Left lung (tissue), 10 donors: ENCODE results near the gene HSD11B1. TPM values are rescaled to one million over a fixed set of nuclear protein-coding genes. Genes with fewer than 3 reads are reported as not detected.

Experiments
- ATAC-seq: fragments of 200-7000 bp; cut with Tn5 transposase; one replicate; pipeline ENCODE4 v1.9.1; 2020; ENCODE audit warnings: moderate library complexity
- DNase-seq, 4 donors: peaks; one replicate each; pipeline ENCODE4 v3.0.0-alpha.2; 2013 to 2020
- H3K27ac ChIP-seq, 2 donors: fragments of 200-600 bp; sonication (generic) in 1 of 2; one replicate each; pipeline versions ENCODE4 v1.5.0 to v1.8.0; 2020 to 2021
- H3K27me3 ChIP-seq, 2 donors: fragments of 200-600 bp; sonication (generic) in 1 of 2; one replicate each; pipeline versions ENCODE4 v1.5.0 to v1.8.0; 2020 to 2021
- H3K36me3 ChIP-seq, 2 donors: fragments of 200-600 bp; sonication (generic) in 1 of 2; one replicate each; pipeline versions ENCODE4 v1.5.0 to v1.8.0; 2020 to 2021
- H3K4me1 ChIP-seq, 2 donors: fragments of 200-600 bp; one replicate each; pipeline ENCODE4 v1.8.0; 2021
- H3K4me3 ChIP-seq, 2 donors: fragments of 200-600 bp; sonication (generic) in 1 of 2; one replicate each; pipeline versions ENCODE4 v1.5.0 to v1.8.0; 2020 to 2021; ENCODE audit warnings: mild to moderate bottlenecking in 1 of 2
- H3K9me3 ChIP-seq, 2 donors: fragments of 200-600 bp; sonication (generic) in 1 of 2; one replicate each; pipeline versions ENCODE4 v1.5.0 to v1.8.0; 2020 to 2021
- CTCF ChIP-seq, 2 donors: fragments of 200-600 bp; sonication (generic) in 1 of 2; IDR thresholded peaks; one replicate each; pipeline versions ENCODE4 v1.5.0 to v1.8.0; 2021; ENCODE audit warnings: antibody characterized with exemption in 2 of 2
- intact Hi-C, 2 donors: fragments of 100-400 bp; cut with DNase I; formaldehyde crosslinking; loops; one replicate each; pipeline versions ENCODE4 v1.11.2 to v1.14.2; 2022
- polyA plus RNA-seq, 6 donors: library from polyadenylated mRNA; unstranded; fragments of 120-200 nt; gene quantifications; one replicate each; pipeline ENCODE4 v1.2.1, GENCODE V29; 2013; ENCODE audit not compliant: insufficient read length in 6 of 6
- total RNA-seq, 2 donors: library from RNA; stranded (reverse); fragmentation: NEBNext Ultra II Directional; extraction: Animal tissue kit (Norgen Biotek cat#: 25700); gene quantifications; one replicate each; pipeline ENCODE4 v1.2.1, GENCODE V29; 2021
- donor health status: DM: no; HTN: yes; CAD: no.
- donor health status: DM: no; HTN: no; CAD: no.

Gene HSD11B1
- total and polyA plus RNA-seq, 8 donors, result 5.1 to 30.7 (median 7.0) TPM

- intact Hi-C loops, result no loop called here
Observed at GRCh38 chr1:209675565-209676154, 29.0 kb upstream of the HSD11B1 start.

DNA sequence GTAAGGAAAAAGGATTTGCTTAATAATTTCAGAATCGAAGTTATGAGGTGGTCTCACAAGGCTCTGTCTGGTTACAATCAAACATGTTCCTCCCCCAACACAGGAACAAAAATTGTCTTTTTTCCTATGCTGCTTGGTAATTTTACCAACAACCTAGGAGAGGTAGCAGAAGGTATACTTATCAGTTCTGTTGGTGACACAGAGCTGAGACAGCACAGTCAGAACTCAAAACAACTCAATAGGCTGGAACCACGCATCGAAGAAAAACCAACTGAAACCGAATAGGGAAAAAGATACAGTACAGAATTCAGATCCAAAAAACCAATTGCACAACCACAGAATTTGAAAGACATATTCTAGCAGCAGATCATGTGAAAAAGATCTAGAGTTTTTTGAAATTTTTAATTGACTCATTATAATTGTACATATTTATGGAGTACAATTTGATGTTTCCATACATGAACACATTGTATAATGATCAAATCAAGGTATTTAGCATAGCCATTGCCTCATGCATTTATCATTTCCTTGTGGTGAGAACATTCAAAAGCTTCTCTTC, 25.6 kb upstream of the HSD11B1 start:
- no peaks in the 10 kb centered on the region for H3K36me3 ChIP-seq
- peaks cover 13 to 33% of the 10 kb centered on the region in 2 donors for H3K4me1 ChIP-seq
- no peaks in the 10 kb centered on the region for H3K9me3 ChIP-seq
- intact Hi-C loops, result no loop called here
- no peak overlapping the region for H3K4me3 ChIP-seq
- TF ChIP-seq CTCF (IDR thresholded peaks at IDR 0.05), result no peak
- no peak overlapping the region for H3K27ac ChIP-seq
- DNase-seq (no peak), ATAC-seq (no peak)
- H3K27me3 ChIP-seq, result peaks cover 4 to 83% of the 10 kb centered on the region in 2 donors

More at GRCh38 chr1:209675565-209676154, 29.0 kb upstream of the HSD11B1 start:
- ATAC-seq, result peak; percentile 62
- no peak for TF ChIP-seq CTCF (IDR thresholded peaks at IDR 0.05)
- Histone ChIP-seq H3K9me3 (no peaks in the 10 kb centered on the region), H3K27me3 (peaks cover 4 to 49% of the 10 kb centered on the region in 2 donors), H3K36me3 (no peaks in the 10 kb centered on the region), H3K27ac (peak overlapping the region in 1 of 2 donors; percentile 84), H3K4me1 (peaks cover 19 to 58% of the 10 kb centered on the region in 2 donors), H3K4me3 (peak overlapping the region; percentile 31 to 54)
- peak in 3 of 4 donors; percentile 46 to 86 (median 49) for DNase-seq

- ATAC-seq (no peak), DNase-seq (no peak)
- Histone ChIP-seq H3K27me3 (peaks cover 0 to 39% of the 10 kb centered on the region in 2 donors), H3K4me3 (no peak overlapping the region), H3K36me3 (no peaks in the 10 kb centered on the region), H3K4me1 (peaks cover 4 to 23% of the 10 kb centered on the region in 2 donors), H3K9me3 (no peaks in the 10 kb centered on the region), H3K27ac (no peak overlapping the region)
- no peak for TF ChIP-seq CTCF (IDR thresholded peaks at IDR 0.05)
- intact Hi-C loops, result loop anchor here in 1 of 2 donors (10.0 kb wide), 1 partner anchor 111 kb away; no protein-coding TSS in a partner anchor
Observed at GRCh38 chr1:209685821-209686220, 18.8 kb upstream of the HSD11B1 start.

GRCh38 chr1:209686322-209686721, 18.3 kb upstream of the HSD11B1 start:
- Histone ChIP-seq H3K36me3 (no peaks in the 10 kb centered on the region), H3K27ac (no peak overlapping the region)

More at GRCh38 chr1:209686322-209686721, 18.3 kb upstream of the HSD11B1 start:
- Histone ChIP-seq H3K4me3 (no peak overlapping the region), H3K9me3 (no peaks in the 10 kb centered on the region), H3K4me1 (peaks cover 5 to 28% of the 10 kb centered on the region in 2 donors), H3K27me3 (peaks cover 0 to 34% of the 10 kb centered on the region in 2 donors)
- no peak for ATAC-seq
- peak in 1 of 4 donors; percentile 48 for DNase-seq
- intact Hi-C loops, result loop anchor here in 1 of 2 donors (10.0 kb wide), 1 partner anchor 112 kb away; no protein-coding TSS in a partner anchor
- TF ChIP-seq CTCF (IDR thresholded peaks at IDR 0.05), result no peak
